NT2/D1 (cell line): Measurements from ENCODE around the gene DACH1.

Source experiments
- SUZ12 ChIP-seq: IDR thresholded peaks from 2 replicates; pipeline ENCODE4 v1.6.1; 2011; ENCODE audit not compliant: insufficient read length, insufficient read depth; ENCODE audit errors: extremely low read depth
- YY1 ChIP-seq: IDR thresholded peaks from 2 replicates; pipeline ENCODE4 v1.6.1; 2011; ENCODE audit not compliant: insufficient read length, insufficient read depth
- ZNF274 ChIP-seq: IDR thresholded peaks from 2 replicates; pipeline ENCODE4 v1.6.1; 2011; ENCODE audit warnings: mild to moderate bottlenecking, low read depth, low read length

- TF ChIP-seq SUZ12, result no peak
- no peak for TF ChIP-seq YY1
- no peak for TF ChIP-seq ZNF274
Measured at GRCh38 chr13:71861769-71862458, 5.1 kb downstream of the DACH1 start.
